ENCODE results near the gene RAI1. TPM values are rescaled to one million over a fixed set of nuclear protein-coding genes. Genes with fewer than 3 reads are reported as not detected.

The RAI1 gene
- total and polyA plus RNA-seq, 10 of the 15 experiments (the other 5 are each of a cell fraction or from before 2014, with no cell fraction given) = 0.66 to 37.7 (median 6.0) TPM

DNA sequence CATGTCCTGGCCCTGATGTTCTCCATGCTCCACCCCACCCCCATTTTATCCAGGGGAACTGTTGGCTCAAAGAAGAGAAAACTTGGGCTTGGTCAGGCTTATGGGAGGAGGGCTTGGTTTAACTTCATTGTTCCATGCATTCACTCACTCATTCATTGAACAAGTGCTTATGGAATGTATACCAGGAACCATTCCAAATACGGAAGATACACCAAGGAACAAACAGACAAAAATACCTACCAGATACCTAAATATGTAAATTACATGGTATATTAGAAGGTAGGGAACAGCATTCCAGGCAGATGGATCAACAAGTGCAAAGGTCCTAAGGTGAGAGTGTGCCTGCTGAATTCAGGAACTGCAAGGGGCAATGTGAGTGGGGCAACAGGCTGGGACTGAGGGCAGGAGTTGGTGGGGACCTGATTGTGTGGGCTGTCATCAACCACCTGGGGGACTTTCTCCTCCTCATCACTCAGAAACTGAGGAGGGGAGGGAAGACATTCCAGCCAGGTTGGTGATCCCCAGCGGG, 39.9 kb downstream of the RAI1 start:
- WGBS (ENCODE audit: insufficient coverage, insufficient replicate concordance, low lambda C conversion rate, missing lambda C conversion rate) = 95% methylated on average over 2 of the region's 2 CpGs

More for the DNA sequence above, 39.9 kb downstream of the RAI1 start:
- CTCF ChIA-PET = no interaction called here
- Histone ChIP-seq H3K4me2 (ENCODE audit: control insufficient read depth, insufficient read depth) (no peak overlapping the region), H2AFZ (ENCODE audit: control insufficient read depth, low read depth, low read length) (no peak overlapping the region), H3K36me3 (ENCODE audit: control insufficient read depth in 2 of 2, insufficient read depth in 2 of 2, low read length in 1 of 2) (no peaks in the 10 kb centered on the region; a peak in 3 of 4 replicates), H4K20me1 (ENCODE audit: control insufficient read depth, insufficient read depth) (no peaks in the 10 kb centered on the region; the same call in none of the 2 replicates), H3K4me1 (ENCODE audit: control insufficient read depth, insufficient read depth, low read length) (peaks cover 21% of the 10 kb centered on the region), H3K9me3 (replicated peaks; ENCODE audit: control insufficient read depth, insufficient read depth, low read length) (no peaks in the 10 kb centered on the region), H3K4me3 (no peak overlapping the region), H3K27ac (ENCODE audit: control insufficient read depth, insufficient read depth) (no peak overlapping the region), H3K79me2 (ENCODE audit: control insufficient read depth, insufficient read depth, low read length) (no peaks in the 10 kb centered on the region; the same call in none of the 2 replicates), H3K9ac (ENCODE audit: control insufficient read depth, insufficient read depth, low read length) (no peak overlapping the region), H3K27me3 (replicated peaks in 1 of 2; ENCODE audit: control insufficient read depth in 2 of 2, insufficient read depth in 2 of 2, low read length in 1 of 2) (no peaks in the 10 kb centered on the region)
- no peak for ATAC-seq
- POLR2A ChIA-PET = no interaction called here
- RAD21 ChIA-PET (ENCODE audit: unreplicated experiment) = no interaction called here
- intact Hi-C loops (cut with micrococcal nuclease; ENCODE audit: unreplicated experiment) = no loop called here
- BruUV-seq (replicated peaks) = no TSS peak
- SMC1A ChIA-PET (ENCODE audit: uncharacterized antibody, unreplicated experiment) = no interaction called here
- in situ Hi-C loops (cut with MboI) = no loop called here
- no peak for FAIRE-seq
- TF ChIP-seq POU2F2 (IDR thresholded peaks at IDR 0.05; ENCODE audit: borderline replicate concordance, low read depth, low read length) (no peak), NFIC (IDR thresholded peaks at IDR 0.05; ENCODE audit: low read depth, low read length) (no peak), SUPT20H (IDR thresholded peaks at IDR 0.05; ENCODE audit: borderline replicate concordance, control insufficient read depth, low read depth, low read length) (no peak), MTA2 (IDR thresholded peaks at IDR 0.05; ENCODE audit: low read depth) (no peak), CBX3 (IDR thresholded peaks at IDR 0.05; ENCODE audit: borderline replicate concordance, low read depth) (no peak), CHD1 (IDR thresholded peaks at IDR 0.05; ENCODE audit: low read depth, low read length) (no peak), CREB1 (IDR thresholded peaks at IDR 0.05; ENCODE audit: low read depth) (no peak)
- TF ChIP-seq, protein P1, sequence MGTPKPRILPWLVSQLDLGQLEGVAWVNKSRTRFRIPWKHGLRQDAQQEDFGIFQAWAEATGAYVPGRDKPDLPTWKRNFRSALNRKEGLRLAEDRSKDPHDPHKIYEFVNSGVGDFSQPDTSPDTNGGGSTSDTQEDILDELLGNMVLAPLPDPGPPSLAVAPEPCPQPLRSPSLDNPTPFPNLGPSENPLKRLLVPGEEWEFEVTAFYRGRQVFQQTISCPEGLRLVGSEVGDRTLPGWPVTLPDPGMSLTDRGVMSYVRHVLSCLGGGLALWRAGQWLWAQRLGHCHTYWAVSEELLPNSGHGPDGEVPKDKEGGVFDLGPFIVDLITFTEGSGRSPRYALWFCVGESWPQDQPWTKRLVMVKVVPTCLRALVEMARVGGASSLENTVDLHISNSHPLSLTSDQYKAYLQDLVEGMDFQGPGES (IDR thresholded peaks at IDR 0.05) = no peak
- TF ChIP-seq, protein P2, sequence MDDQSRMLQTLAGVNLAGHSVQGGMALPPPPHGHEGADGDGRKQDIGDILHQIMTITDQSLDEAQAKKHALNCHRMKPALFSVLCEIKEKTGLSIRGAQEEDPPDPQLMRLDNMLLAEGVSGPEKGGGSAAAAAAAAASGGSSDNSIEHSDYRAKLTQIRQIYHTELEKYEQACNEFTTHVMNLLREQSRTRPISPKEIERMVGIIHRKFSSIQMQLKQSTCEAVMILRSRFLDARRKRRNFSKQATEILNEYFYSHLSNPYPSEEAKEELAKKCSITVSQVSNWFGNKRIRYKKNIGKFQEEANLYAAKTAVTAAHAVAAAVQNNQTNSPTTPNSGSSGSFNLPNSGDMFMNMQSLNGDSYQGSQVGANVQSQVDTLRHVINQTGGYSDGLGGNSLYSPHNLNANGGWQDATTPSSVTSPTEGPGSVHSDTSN (IDR thresholded peaks at IDR 0.05; ENCODE audit: insufficient replicate concordance, low read depth, low read length) = no peak
- DNase-seq (ENCODE audit: low read depth, low spot score) = no peak
